ENCODE data around the gene CLDN6.
A peak's percentile ranks its signal among the peaks of the same experiment; 100 is the strongest.

Gene CLDN6

GRCh38 chr16:3028716-3029319 lies 10.8 kb upstream of the CLDN6 start:
- no peak for DNase-seq (ENCODE audit: low read depth in 1 of 2, low spot score in 1 of 2)

- peak; percentile 77 to 87 for DNase-seq (ENCODE audit: low read depth in 1 of 2, low spot score in 1 of 2)
Observed at GRCh38 chr16:3027983-3028715, 10.2 kb upstream of the CLDN6 start.

GRCh38 chr16:3027489-3027795 lies 9.5 kb upstream of the CLDN6 start:
- DNase-seq (ENCODE audit: low read depth in 1 of 2, low spot score in 1 of 2), result no peak

- DNase-seq (ENCODE audit: low read depth in 1 of 2, low spot score in 1 of 2), result no peak
Observed at GRCh38 chr16:3026609-3027488, 8.9 kb upstream of the CLDN6 start.

GRCh38 chr16:3026003-3026378 lies 8.0 kb upstream of the CLDN6 start:
- DNase-seq (ENCODE audit: low read depth in 1 of 2, low spot score in 1 of 2), result no peak

GRCh38 chr16:3025032-3026002 lies 7.3 kb upstream of the CLDN6 start:
- DNase-seq (ENCODE audit: low read depth in 1 of 2, low spot score in 1 of 2), result no peak

- DNase-seq (ENCODE audit: low read depth in 1 of 2, low spot score in 1 of 2), result peak; percentile 83 to 87
Observed at GRCh38 chr16:3023669-3024478, 5.9 kb upstream of the CLDN6 start, which contains the start of the genes HCFC1R1 and THOC6. HCFC1R1 (minus strand) TSS chr16:3023942; CDS start chr16:3023941, 1 bp downstream. THOC6 (plus strand) TSS chr16:3024035; CDS start chr16:3024327, 292 bp downstream.

GRCh38 chr16:3023415-3023668 lies 5.4 kb upstream of the CLDN6 start:
- DNase-seq (ENCODE audit: low read depth in 1 of 2, low spot score in 1 of 2), result no peak

GRCh38 chr16:3022684-3023414 lies 4.9 kb upstream of the CLDN6 start:
- DNase-seq (ENCODE audit: low read depth in 1 of 2, low spot score in 1 of 2), result no peak

GRCh38 chr16:3022208-3022683 lies 4.3 kb upstream of the CLDN6 start:
- DNase-seq (ENCODE audit: low read depth in 1 of 2, low spot score in 1 of 2), result peak; percentile 70 to 90

- peak; percentile 67 to 72 for DNase-seq (ENCODE audit: low read depth in 1 of 2, low spot score in 1 of 2)
Observed at GRCh38 chr16:3021449-3022207, 3.6 kb upstream of the CLDN6 start.

GRCh38 chr16:3020604-3021448 lies 2.8 kb upstream of the CLDN6 start:
- DNase-seq (ENCODE audit: low read depth in 1 of 2, low spot score in 1 of 2), result peak in 1 of 2 donors; percentile 49

- DNase-seq (ENCODE audit: low read depth in 1 of 2, low spot score in 1 of 2), result peak; percentile 36 to 50
Observed at GRCh38 chr16:3020247-3020603, 2.2 kb upstream of the CLDN6 start, which contains the start of gene TNFRSF12A. TNFRSF12A (plus strand) TSS chr16:3020368; CDS start chr16:3020398, 30 bp downstream.

- no peak for DNase-seq (ENCODE audit: low read depth in 1 of 2, low spot score in 1 of 2)
Observed at GRCh38 chr16:3019594-3020246, 1.7 kb upstream of the CLDN6 start.

- no peak for DNase-seq (ENCODE audit: low read depth in 1 of 2, low spot score in 1 of 2)
Observed at GRCh38 chr16:3017344-3017743, 639 bp downstream of the CLDN6 start.

GRCh38 chr16:3015865-3016521 lies 2.0 kb downstream of the CLDN6 start:
- no peak for DNase-seq (ENCODE audit: low read depth in 1 of 2, low spot score in 1 of 2)

GRCh38 chr16:3014971-3015370 lies 3.0 kb downstream of the CLDN6 start:
- no peak for DNase-seq (ENCODE audit: low read depth in 1 of 2, low spot score in 1 of 2)

Data from stimulated activated CD4-positive, alpha-beta T cell treated with anti-CD3 and anti-CD28 coated beads, Interleukin-15, amount 100 ng/mL, for 1 hour (primary cell).